ENCODE measurements around the gene SLC22A14.
"Not testable (repeated sequence)": the region's sequence is repeated elsewhere in the genome, so short reads cannot be mapped to it uniquely, and the experiment has no call there.

Gene SLC22A14

GRCh38 chr3:38313263-38313662 is 31.2 kb downstream of the SLC22A14 start:
- no peak for DNase-seq (ENCODE audit: low read depth, low spot score)

DNA sequence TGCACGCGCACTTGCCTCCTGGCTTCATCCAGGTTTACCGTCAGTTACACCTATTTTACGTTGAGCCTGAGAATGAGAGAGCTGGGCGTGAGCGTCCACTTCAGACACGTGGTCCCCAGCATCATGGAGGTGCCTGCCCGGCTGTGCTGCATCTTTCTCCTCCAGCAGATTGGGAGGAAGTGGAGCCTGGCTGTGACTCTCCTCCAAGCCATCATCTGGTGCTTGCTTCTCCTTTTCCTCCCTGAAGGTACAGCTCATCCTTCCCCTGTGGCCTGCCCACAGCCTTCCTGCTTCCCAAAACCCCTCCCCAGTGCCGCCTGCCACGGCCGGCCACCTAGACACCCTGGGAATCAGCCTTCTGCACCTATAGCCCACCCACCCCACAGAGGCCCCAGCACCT is 31.6 kb downstream of the SLC22A14 start:
- DNase-seq (ENCODE audit: low read depth, low spot score): no peak

DNA sequence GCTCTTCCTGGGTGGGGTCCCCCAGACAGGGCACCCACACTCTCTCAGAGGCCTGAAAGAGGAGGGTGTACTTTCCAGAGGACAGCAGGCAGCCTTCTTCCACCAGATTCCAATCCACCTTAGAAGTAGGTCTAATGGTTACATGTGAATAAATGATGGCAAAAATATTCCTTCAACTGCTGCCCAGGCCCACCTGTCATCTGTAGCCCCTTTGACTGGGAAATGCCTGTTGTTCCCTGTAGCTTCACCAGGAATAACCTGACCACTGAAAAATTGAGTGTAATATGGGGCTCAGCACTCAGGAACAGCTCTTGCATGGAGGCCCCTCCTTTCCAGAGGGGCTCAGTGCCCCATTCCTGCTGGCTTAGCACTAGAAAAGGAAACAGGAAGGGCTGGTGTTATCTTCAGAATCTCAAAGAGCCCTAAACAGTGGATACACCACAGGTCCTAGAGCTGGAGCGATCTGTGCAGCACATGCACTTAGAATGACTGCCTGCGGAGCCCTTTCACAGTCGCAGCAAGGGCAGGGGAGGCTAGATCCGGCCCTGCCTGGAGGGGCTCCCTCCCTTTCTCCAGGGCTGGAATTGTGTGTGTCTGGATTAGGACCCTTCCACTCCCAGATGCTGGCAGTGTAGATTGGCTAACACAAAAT is 32.1 kb downstream of the SLC22A14 start:
- DNase-seq (ENCODE audit: low read depth, low spot score): no peak

- no peak for DNase-seq (ENCODE audit: low read depth, low spot score)
Observed at GRCh38 chr3:38314764-38315487, 32.8 kb downstream of the SLC22A14 start.

- no peak for DNase-seq (ENCODE audit: low read depth, low spot score)
Observed at GRCh38 chr3:38315488-38316230, 33.6 kb downstream of the SLC22A14 start.

DNA sequence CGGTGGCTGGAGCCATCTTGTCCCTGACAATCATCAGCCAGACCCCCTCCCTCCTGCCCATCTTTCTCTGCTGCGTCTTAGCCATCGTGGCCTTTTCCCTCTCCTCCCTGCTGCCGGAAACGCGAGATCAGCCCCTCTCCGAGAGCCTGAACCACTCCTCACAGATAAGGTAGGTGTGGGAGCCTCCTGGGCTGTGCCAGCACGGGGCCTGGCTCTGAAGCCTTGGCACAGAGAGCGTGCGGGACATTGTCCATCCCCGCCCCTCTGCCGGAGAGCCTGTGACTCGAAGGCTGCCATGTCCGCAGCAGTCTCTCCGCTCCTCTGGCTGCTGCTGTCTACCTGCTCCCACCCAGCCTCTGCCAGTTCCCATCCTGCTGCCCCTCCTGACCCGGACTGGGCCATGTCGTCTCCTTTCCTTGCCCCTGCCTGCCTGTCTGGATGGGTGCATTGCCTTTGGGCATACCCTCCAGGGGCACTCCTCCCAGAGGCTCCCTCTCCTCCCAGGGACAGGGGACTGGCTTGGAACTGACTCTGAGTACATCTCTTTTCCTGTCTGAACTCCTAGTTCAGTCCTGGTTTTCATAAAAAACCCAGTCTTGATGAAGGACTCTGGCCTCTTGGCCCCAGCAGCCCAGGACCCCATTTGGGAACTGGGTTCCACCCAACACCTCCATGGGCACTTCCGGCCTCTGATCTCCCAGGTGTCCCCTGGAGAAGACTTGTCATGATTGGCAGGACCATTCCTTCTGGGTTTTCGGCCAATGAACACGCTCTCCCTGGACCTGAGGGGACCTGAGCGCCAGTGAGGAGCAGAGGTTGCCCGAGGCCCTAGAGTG is 34.5 kb downstream of the SLC22A14 start:
- DNase-seq (ENCODE audit: low read depth, low spot score): no peak

- DNase-seq (ENCODE audit: low read depth, low spot score): no peak
Observed at GRCh38 chr3:38317192-38317759, 35.2 kb downstream of the SLC22A14 start.

DNA sequence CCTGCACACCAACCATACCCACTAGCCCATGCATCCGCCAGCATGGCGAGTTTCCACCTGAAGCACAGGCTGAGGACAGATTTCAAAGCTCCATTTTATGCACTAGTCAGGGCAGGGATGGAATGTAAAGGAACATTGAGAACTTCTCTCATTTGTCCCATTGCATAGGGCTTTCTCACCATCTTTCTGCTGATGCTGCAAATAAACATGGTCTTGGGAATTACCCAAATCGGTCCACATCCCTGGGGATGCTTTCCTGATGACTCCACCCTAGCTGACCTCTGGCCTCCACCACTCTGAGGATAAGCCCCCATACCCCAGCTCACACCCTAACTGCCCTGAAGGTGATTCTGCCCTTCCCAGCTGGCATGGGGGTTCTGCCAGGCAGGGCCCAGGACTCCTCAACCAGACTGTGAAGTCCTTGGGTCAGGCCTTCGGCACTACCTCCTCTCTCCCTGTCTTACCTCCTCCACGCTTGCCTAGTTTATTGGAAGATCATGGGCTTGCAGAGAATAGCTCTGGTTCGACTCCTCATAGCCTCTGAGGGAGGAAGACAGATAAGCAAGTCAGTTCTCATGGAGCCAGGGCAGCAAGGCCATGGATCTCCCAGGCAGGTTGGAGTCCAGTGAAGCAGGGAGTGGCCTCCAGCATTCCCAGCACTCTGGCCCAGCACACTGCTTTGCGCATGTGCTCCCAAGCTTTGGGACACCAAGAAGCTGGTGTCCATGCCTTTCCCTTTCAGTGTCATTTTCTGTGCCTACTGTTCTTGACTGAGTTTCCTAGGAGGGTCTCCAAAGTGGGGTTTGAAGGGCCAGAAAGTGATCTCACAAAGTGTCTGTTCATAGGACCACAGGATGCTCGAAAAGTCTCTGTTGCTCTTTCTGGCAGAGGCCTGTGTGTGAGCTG is 36.9 kb downstream of the SLC22A14 start:
- no peak for DNase-seq (ENCODE audit: low read depth, low spot score)

- DNase-seq (ENCODE audit: low read depth, low spot score): not testable (repeated sequence)
Observed at GRCh38 chr3:38320638-38321037, 38.5 kb downstream of the SLC22A14 start.

DNA sequence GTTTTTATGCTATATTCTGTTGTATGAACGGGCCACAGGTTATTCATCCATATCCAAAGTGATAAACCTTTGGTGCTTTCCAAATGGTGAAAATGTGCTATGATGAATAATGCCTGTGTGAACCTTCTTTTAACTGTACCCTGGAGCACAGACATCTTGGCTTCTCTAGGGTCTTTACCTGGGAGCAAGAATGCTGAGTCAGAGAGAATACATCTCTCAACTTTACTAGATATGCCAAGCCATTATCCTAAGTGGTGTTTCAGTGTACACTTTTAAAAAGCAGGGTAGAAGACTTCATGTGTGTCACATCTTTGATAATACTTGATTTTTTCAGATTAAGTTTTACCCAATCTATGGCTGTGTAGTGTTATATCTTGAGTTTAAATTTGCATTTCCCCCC is 41.0 kb downstream of the SLC22A14 start:
- DNase-seq (ENCODE audit: low read depth, low spot score): no peak

DNA sequence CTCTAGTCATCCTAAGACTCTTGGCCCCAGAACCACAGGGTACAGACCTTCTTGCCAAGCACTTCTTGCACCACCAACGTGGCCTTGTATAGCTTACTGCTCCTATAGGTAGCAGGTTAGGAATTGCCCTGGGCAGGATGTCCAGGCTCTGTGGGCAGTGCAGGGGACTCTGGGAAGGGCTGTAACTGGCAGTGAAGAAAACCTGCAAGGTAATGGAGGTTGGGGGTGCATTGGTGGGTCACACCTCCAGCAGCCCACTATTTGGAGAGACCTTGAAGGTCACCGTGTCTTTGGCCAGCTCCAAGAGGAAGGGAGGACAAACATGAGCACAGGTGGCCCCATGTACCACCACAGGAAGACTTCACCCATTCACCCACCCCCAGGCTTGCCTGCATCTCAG is 43.2 kb downstream of the SLC22A14 start:
- DNase-seq (ENCODE audit: low read depth, low spot score): no peak

- DNase-seq (ENCODE audit: low read depth, low spot score): no peak
Observed at GRCh38 chr3:38327335-38328009, 45.4 kb downstream of the SLC22A14 start.

- DNase-seq (ENCODE audit: low read depth, low spot score): no peak
Observed at GRCh38 chr3:38331257-38332022, 49.3 kb downstream of the SLC22A14 start.

GRCh38 chr3:38332201-38332600 is 50.1 kb downstream of the SLC22A14 start:
- no peak for DNase-seq (ENCODE audit: low read depth, low spot score)

DNA sequence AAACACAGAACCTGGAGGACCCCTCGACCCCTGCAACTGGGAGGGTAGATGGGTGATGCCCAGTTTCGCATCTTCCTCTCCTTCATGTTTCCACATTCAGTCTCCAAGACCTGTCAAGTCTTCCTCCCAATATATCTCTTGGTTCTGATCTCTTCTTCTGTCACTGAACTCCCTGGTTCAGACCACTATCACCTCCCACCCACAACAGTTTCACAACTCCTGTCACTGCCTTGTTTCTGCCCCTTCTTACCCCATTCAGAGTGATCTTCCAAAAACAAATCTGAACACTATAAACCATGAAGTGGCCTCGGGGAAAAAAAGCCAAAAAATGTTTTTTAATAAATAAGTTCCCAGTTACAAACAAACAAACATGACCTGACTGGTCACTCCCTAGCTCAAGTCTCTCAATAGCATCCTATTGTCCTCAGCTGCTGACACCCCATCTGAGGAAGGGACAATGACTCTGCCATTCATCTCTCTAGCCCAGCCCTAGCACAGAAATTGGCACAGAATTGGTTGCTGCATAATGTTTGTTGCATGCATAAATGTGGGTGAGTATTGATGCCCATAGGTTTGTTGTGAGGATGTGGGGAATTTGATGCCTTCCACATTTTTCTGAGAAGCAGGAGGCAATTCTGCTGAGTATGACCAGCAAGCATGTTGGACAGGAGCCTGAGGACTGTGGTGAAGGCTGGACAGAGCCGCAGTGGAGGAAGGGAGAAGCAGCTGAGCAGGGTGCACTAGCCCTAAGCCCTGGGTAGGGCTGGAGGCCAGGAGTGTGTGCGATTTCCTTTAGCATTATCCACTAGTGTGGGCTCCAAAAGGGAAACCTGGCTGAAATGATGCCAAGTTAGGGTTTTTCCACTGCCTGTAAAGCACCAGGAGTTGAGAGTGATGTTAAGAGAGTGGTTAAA is 52.3 kb downstream of the SLC22A14 start:
- DNase-seq (ENCODE audit: low read depth, low spot score): no peak

DNA sequence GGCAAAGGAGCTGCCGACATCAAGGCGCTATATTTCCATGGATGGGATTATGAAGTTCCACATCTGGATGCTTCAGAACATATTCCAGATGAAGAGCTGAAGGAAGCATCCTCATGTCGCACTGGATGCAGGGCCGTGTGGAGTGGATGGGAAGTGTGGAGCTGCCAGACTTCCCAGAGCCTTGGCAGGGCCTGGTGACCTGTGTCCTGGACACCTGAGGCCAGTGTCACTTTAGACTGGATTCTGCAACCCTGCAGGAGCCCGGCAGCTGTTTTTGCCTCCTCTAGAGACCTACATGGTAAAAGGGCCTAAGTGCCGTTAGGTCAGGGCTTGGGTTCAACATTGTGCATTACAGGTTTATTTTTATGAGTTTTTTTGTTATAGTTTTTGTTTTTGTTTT is 53.2 kb downstream of the SLC22A14 start:
- no peak for DNase-seq (ENCODE audit: low read depth, low spot score)

- DNase-seq (ENCODE audit: low read depth, low spot score): no peak
Observed at GRCh38 chr3:38337703-38338102, 55.6 kb downstream of the SLC22A14 start.
